SK-N-SH (cell line): ENCODE results near the gene TYMS. TPM values are rescaled to one million over a fixed set of nuclear protein-coding genes. Genes with fewer than 3 reads are reported as not detected.

Source experiments
- CTCF ChIA-PET: fragments of 300-600, 350-600 bp; formaldehyde crosslinking; extraction: SDS; loops from one replicate; lab custom pipeline; 2021; lab: Yijun Ruan, JAX
- POLR2A ChIA-PET: fragments of 350-600 bp; sonication (Branson Sonifier 250); formaldehyde crosslinking; extraction: SDS; loops from one replicate; lab custom pipeline; 2020; ENCODE audit warnings: antibody characterized with exemption, inconsistent platforms; lab: Yijun Ruan, JAX
- DNase-seq: peaks from one replicate; pipeline ENCODE4 v3.0.0; 2012
- H2AFZ ChIP-seq: fragments of 200-600 bp; sonication (generic); 2 replicates; pipeline ENCODE4 v1.8.1; 2016; ENCODE audit warnings: antibody characterized with exemption, mild to moderate bottlenecking, low read depth
- H3F3A ChIP-seq: fragments of 200-600 bp; sonication (generic); replicated peaks from 2 replicates; pipeline ENCODE3; 2016; ENCODE audit warnings: antibody characterized with exemption, mild to moderate bottlenecking; ENCODE audit not compliant: insufficient read depth
- H3K27ac ChIP-seq, 2 experiments: fragments of 200-500 bp in 1 of 2; fragments of 200-600 bp in 1 of 2; sonication (Bioruptor generic) in 1 of 2; sonication (generic), shearing (Covaris generic) in 1 of 2; 2 replicates each; pipeline versions ENCODE4 v1.5.1 to v1.6.1; 2014 to 2016; ENCODE audit warnings: low read depth in 2 of 2, inconsistent platforms in 1 of 2, low read length in 1 of 2, mild to moderate bottlenecking in 1 of 2, mixed read lengths in 1 of 2
- H3K27me3 ChIP-seq: fragments of 200-600 bp; sonication (generic), shearing (Covaris generic); 2 replicates; pipeline ENCODE4 v1.6.1; 2016; ENCODE audit warnings: mixed run types; ENCODE audit not compliant: insufficient read depth
- H3K36me3 ChIP-seq, 2 experiments: fragments of 200-500 bp in 1 of 2; fragments of 200-600 bp in 1 of 2; sonication (Bioruptor generic) in 1 of 2; sonication (generic) in 1 of 2; replicated peaks in 1 of 2; 2 replicates each; pipeline versions ENCODE3 to v1.5.1; 2014 to 2016; ENCODE audit warnings: low read length in 1 of 2, mild to moderate bottlenecking in 1 of 2; ENCODE audit not compliant: insufficient read depth in 2 of 2, control insufficient read depth in 1 of 2
- H3K4me1 ChIP-seq, 2 experiments: fragments of 200-500 bp in 1 of 2; fragments of 200-600 bp in 1 of 2; sonication (Bioruptor generic) in 1 of 2; sonication (generic), shearing (Covaris generic) in 1 of 2; 2 replicates each; pipeline versions ENCODE4 v1.5.1 to v1.6.1; 2014 to 2016; ENCODE audit warnings: low read depth in 1 of 2, low read length in 1 of 2, mixed run types in 1 of 2; ENCODE audit not compliant: insufficient read depth in 2 of 2, control insufficient read depth in 1 of 2
- H3K4me2 ChIP-seq: fragments of 200-600 bp; sonication (generic), shearing (Covaris generic); 2 replicates; pipeline ENCODE4 v1.6.1; 2017; ENCODE audit warnings: mixed run types
- H3K4me3 ChIP-seq, 2 experiments: fragments of 200-500 bp in 1 of 2; fragments of 200-600 bp in 1 of 2; sonication (Bioruptor generic) in 1 of 2; sonication (generic), shearing (Covaris generic) in 1 of 2; 2 replicates each; pipeline versions ENCODE4 v1.5.1 to v1.8.1; 2014 to 2016; ENCODE audit warnings: low read depth in 2 of 2, inconsistent platforms in 1 of 2, low read length in 1 of 2, mild to moderate bottlenecking in 1 of 2, mixed read lengths in 1 of 2, moderate library complexity in 1 of 2
- H3K79me2 ChIP-seq: fragments of 200-600 bp; sonication (generic); 2 replicates; pipeline ENCODE4 v1.8.1; 2017; ENCODE audit warnings: mild to moderate bottlenecking; ENCODE audit not compliant: insufficient read depth
- H3K9ac ChIP-seq: fragments of 200-600 bp; sonication (generic); 2 replicates; pipeline ENCODE4 v1.6.1; 2017; ENCODE audit warnings: mixed run types
- H3K9me2 ChIP-seq: fragments of 200-600 bp; sonication (generic); 2 replicates; pipeline ENCODE4 v1.6.1; 2017; ENCODE audit warnings: mixed run types
- H3K9me3 ChIP-seq: fragments of 200-600 bp; sonication (generic); 2 replicates; pipeline ENCODE4 v1.6.1; 2017; ENCODE audit warnings: mixed run types, mild to moderate bottlenecking, moderate library complexity
- H4K20me1 ChIP-seq: fragments of 200-600 bp; sonication (generic); 2 replicates; pipeline ENCODE4 v1.6.1; 2017; ENCODE audit warnings: mild to moderate bottlenecking, mixed run types; ENCODE audit not compliant: insufficient read depth
- CTCF ChIP-seq: fragments of 200-600 bp; sonication (generic); IDR thresholded peaks from 2 replicates; pipeline ENCODE4 v1.6.1; 2017; ENCODE audit warnings: antibody characterized with exemption, mild to moderate bottlenecking, moderate library complexity
- ELF1 ChIP-seq: IDR thresholded peaks from 2 replicates; pipeline ENCODE4 v1.4.0; 2012
- EP300 ChIP-seq, 2 experiments: IDR thresholded peaks; 2 replicates each; pipeline versions ENCODE4 v1.4.0 to v1.6.1; 2012; ENCODE audit warnings: borderline replicate concordance in 1 of 2, low read depth in 1 of 2, low read length in 1 of 2
- FOXM1 ChIP-seq: IDR thresholded peaks from 2 replicates; pipeline ENCODE4 v1.4.0; 2012; ENCODE audit warnings: low read depth, mild to moderate bottlenecking
- GABPA ChIP-seq: IDR thresholded peaks from 2 replicates; pipeline ENCODE4 v1.4.0; 2012; ENCODE audit warnings: low read depth, mild to moderate bottlenecking
- JUND ChIP-seq: IDR thresholded peaks from 2 replicates; pipeline ENCODE4 v1.4.0; 2012
- MAX ChIP-seq: IDR thresholded peaks from 2 replicates; pipeline ENCODE4 v1.4.0; 2012; ENCODE audit warnings: low read depth
- MEF2A ChIP-seq: IDR thresholded peaks from 2 replicates; pipeline ENCODE4 v1.4.0; 2012; ENCODE audit warnings: low read depth, borderline replicate concordance
- NRF1 ChIP-seq: IDR thresholded peaks from 2 replicates; pipeline ENCODE4 v1.6.1; 2012; ENCODE audit warnings: low read depth, mild to moderate bottlenecking, low read length
- RCOR1 ChIP-seq: fragments of 150-350 bp; IDR thresholded peaks from 2 replicates; pipeline ENCODE4 v1.6.1; 2017; ENCODE audit warnings: antibody characterized with exemption, low read length
- RFX5 ChIP-seq: IDR thresholded peaks from 2 replicates; pipeline ENCODE4 v1.6.1; 2012; ENCODE audit warnings: mild to moderate bottlenecking, improper control_type of control experiment, low read length
- TAF1 ChIP-seq: IDR thresholded peaks from 2 replicates; pipeline ENCODE4 v1.6.1; 2012; ENCODE audit warnings: low read depth, mild to moderate bottlenecking, low read length, moderate library complexity, borderline replicate concordance
- TEAD4 ChIP-seq: IDR thresholded peaks from 2 replicates; pipeline ENCODE4 v1.4.0; 2012; ENCODE audit warnings: mild to moderate bottlenecking, borderline replicate concordance; ENCODE audit not compliant: insufficient read depth
- USF2 ChIP-seq: fragments of 150-350 bp; IDR thresholded peaks from 2 replicates; pipeline ENCODE4 v1.6.1; 2017; ENCODE audit warnings: antibody characterized with exemption, low read length, low read depth, borderline replicate concordance
- ZBTB33 ChIP-seq: IDR thresholded peaks from 2 replicates; pipeline ENCODE4 v1.4.0; 2012; ENCODE audit warnings: low read depth, borderline replicate concordance
- WGBS: methylation state at CpG from one replicate; pipeline ENCODE4 v1.1.6; 2017; ENCODE audit warnings: low lambda C conversion rate; 5-methylcytosine and 5-hydroxymethylcytosine counted together
- polyA plus RNA-seq, 3 experiments: library from polyadenylated mRNA; depleted of rRNA; stranded (reverse); fragments of >200 nt; gene quantifications; 2 replicates each; pipeline ENCODE4 v1.2.3, GENCODE V29; 2012

TYMS gene
- polyA plus RNA-seq, 1 of the 3 experiments (the other 2 are of a cell fraction): 101 TPM

GRCh38 chr18:708096-708495 lies 50.6 kb downstream of the TYMS start:
- DNase-seq: no peak
- 94% methylated on average over 10 of the region's 10 CpGs for WGBS
- Histone ChIP-seq H3K9me3 (no peaks in the 10 kb centered on the region), H3K4me1 (peaks cover 7% of the 10 kb centered on the region in 2 experiments; a peak in 2 of 4 replicates), H3K4me2 (no peak overlapping the region), H3K27ac (no peak overlapping the region), H3K36me3 (no peaks in the 10 kb centered on the region), H3K4me3 (no peak overlapping the region), H3K27me3 (no peaks in the 10 kb centered on the region), H3K9me2 (no peaks in the 10 kb centered on the region), H3K79me2 (peaks cover 16% of the 10 kb centered on the region; the same call in 1 of the 2 replicates), H2AFZ (no peak overlapping the region), H3K9ac (no peak overlapping the region), H3F3A (peaks cover 10% of the 10 kb centered on the region), H4K20me1 (no peaks in the 10 kb centered on the region)
- ChIA-PET POLR2A (no interaction called here), CTCF (interaction anchor here (2.2 to 2.3 kb wide), 2 partner anchors 84 to 123 kb away, joined by 10 to 12 read pairs; no protein-coding TSS in a partner anchor)
- TF ChIP-seq RFX5 (no peak), USF2 (no peak), CTCF (no peak), MAX (no peak), TEAD4 (no peak), RCOR1 (no peak), ELF1 (no peak), EP300 (IDR thresholded peaks at IDR 0.05; ENCODE audit: borderline replicate concordance in 1 of 2, low read depth in 1 of 2, low read length in 1 of 2) (no peak), JUND (no peak), NRF1 (no peak), FOXM1 (no peak)

- Histone ChIP-seq H3K4me3 (no peak overlapping the region), H3K4me2 (no peak overlapping the region), H3F3A (peaks cover 12% of the 10 kb centered on the region), H3K36me3 (no peaks in the 10 kb centered on the region), H2AFZ (no peak overlapping the region), H3K4me1 (peaks cover 0 to 7% of the 10 kb centered on the region in 2 experiments; a peak in 1 of 4 replicates), H3K27ac (no peak overlapping the region), H4K20me1 (no peaks in the 10 kb centered on the region), H3K27me3 (no peaks in the 10 kb centered on the region), H3K79me2 (peaks cover 16% of the 10 kb centered on the region; the same call in 1 of the 2 replicates), H3K9ac (no peak overlapping the region), H3K9me3 (no peaks in the 10 kb centered on the region), H3K9me2 (no peaks in the 10 kb centered on the region)
- ChIA-PET CTCF (interaction anchor here (1.1 to 2.2 kb wide), 2 partner anchors 16 to 86 kb away, joined by 4 to 12 read pairs; no protein-coding TSS in a partner anchor), POLR2A (no interaction called here)
- DNase-seq: no peak
- TF ChIP-seq ZBTB33 (no peak), EP300 (IDR thresholded peaks at IDR 0.05; ENCODE audit: borderline replicate concordance in 1 of 2, low read depth in 1 of 2, low read length in 1 of 2) (no peak), TAF1 (no peak), GABPA (no peak), JUND (no peak), MEF2A (no peak)
- WGBS: 83% methylated on average over 1 of the region's 1 CpG
Observed at GRCh38 chr18:709771-710170, 52.3 kb downstream of the TYMS start.
